Adrenal gland (tissue), 5 donors: ENCODE measurements around the gene CRB1.

Experiments used
- POLR2A ChIP-seq, 2 donors: fragments of 450-650 bp; IDR thresholded peaks; one replicate each; pipeline ENCODE4 v1.6.1; 2017; ENCODE audit warnings: antibody characterized with exemption in 2 of 2, mild to moderate bottlenecking in 2 of 2, moderate library complexity in 1 of 2
- TF ChIP-seq, protein P1 (sequence below), 6 experiments: fragments of 450-650 bp in 4 of 6; fragments of 200-600 bp in 2 of 6; sonication (generic) in 1 of 6; IDR thresholded peaks; 1 replicate in 5 of 6; 2 replicates in 1 of 6; pipeline versions ENCODE4 v1.5.1 to v1.8.0; 2016 to 2021; ENCODE audit warnings: antibody characterized with exemption in 6 of 6, mild to moderate bottlenecking in 2 of 6, moderate library complexity in 1 of 6
- donor health status: DM: no; HTN: no; CAD: no.

DNA sequence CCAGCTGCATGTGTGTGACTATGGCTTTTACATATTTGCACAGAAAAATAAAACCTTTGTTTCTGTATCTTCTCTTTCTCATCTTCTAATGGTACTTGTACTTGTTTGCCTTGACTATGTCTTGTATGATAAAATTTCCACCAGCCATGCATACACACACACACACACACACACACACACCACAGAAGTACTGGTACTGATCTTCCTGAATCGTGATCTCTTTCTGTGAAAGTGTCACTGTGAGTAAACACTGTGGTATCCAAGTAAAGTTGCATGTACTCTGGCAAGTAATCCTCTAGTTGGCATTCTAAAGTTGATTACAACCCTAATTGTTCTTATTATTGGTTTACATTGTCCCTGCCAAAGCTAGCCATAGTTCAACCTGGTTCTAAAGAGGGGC, 176.7 kb downstream of the CRB1 start:
- TF ChIP-seq, protein P1, sequence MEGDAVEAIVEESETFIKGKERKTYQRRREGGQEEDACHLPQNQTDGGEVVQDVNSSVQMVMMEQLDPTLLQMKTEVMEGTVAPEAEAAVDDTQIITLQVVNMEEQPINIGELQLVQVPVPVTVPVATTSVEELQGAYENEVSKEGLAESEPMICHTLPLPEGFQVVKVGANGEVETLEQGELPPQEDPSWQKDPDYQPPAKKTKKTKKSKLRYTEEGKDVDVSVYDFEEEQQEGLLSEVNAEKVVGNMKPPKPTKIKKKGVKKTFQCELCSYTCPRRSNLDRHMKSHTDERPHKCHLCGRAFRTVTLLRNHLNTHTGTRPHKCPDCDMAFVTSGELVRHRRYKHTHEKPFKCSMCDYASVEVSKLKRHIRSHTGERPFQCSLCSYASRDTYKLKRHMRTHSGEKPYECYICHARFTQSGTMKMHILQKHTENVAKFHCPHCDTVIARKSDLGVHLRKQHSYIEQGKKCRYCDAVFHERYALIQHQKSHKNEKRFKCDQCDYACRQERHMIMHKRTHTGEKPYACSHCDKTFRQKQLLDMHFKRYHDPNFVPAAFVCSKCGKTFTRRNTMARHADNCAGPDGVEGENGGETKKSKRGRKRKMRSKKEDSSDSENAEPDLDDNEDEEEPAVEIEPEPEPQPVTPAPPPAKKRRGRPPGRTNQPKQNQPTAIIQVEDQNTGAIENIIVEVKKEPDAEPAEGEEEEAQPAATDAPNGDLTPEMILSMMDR (IDR thresholded peaks at IDR 0.05), result no peak
- TF ChIP-seq POLR2A (IDR thresholded peaks at IDR 0.05), result no peak
